HG03354 (cell line): ENCODE results near the gene MAN1C1.
"Not testable (repeated sequence)": the region's sequence is repeated elsewhere in the genome, so short reads cannot be mapped to it uniquely, and the experiment has no call there.

ENCODE experiments used
- ATAC-seq: cut with Tn5 transposase; IDR thresholded peaks from one replicate; pipeline ENCODE4 v1.9.1; 2021; ENCODE audit warnings: mild to moderate bottlenecking; ENCODE audit not compliant: unreplicated experiment, poor library complexity, severe bottlenecking

The MAN1C1 gene

GRCh38 chr1:25690396-25690956, 73.9 kb downstream of the MAN1C1 start:
- ATAC-seq, result no peak

- no peak for ATAC-seq
Observed at GRCh38 chr1:25691211-25691610, 74.6 kb downstream of the MAN1C1 start.

- no peak for ATAC-seq
Observed at GRCh38 chr1:25692560-25692959, 76.0 kb downstream of the MAN1C1 start.

GRCh38 chr1:25694167-25695007, 77.8 kb downstream of the MAN1C1 start:
- ATAC-seq, result no peak

- ATAC-seq, result no peak
Observed at GRCh38 chr1:25695090-25695770, 78.6 kb downstream of the MAN1C1 start.

- no peak for ATAC-seq
Observed at GRCh38 chr1:25695771-25696311, 79.2 kb downstream of the MAN1C1 start.

GRCh38 chr1:25696643-25697042, 80.1 kb downstream of the MAN1C1 start:
- ATAC-seq, result not testable (repeated sequence)

- ATAC-seq, result no peak
Observed at GRCh38 chr1:25697435-25698217, 81.0 kb downstream of the MAN1C1 start.

GRCh38 chr1:25698252-25698651, 81.7 kb downstream of the MAN1C1 start:
- ATAC-seq, result no peak

GRCh38 chr1:25699059-25699458, 82.5 kb downstream of the MAN1C1 start:
- ATAC-seq, result not testable (repeated sequence)

GRCh38 chr1:25699500-25700143, 83.0 kb downstream of the MAN1C1 start:
- ATAC-seq, result no peak

GRCh38 chr1:25700144-25700523, 83.5 kb downstream of the MAN1C1 start:
- no peak for ATAC-seq

- ATAC-seq, result no peak
Observed at GRCh38 chr1:25700626-25701025, 84.0 kb downstream of the MAN1C1 start.

GRCh38 chr1:25701030-25701785, 84.6 kb downstream of the MAN1C1 start:
- no peak for ATAC-seq

GRCh38 chr1:25702101-25702775, 85.6 kb downstream of the MAN1C1 start:
- ATAC-seq, result no peak

- ATAC-seq, result no peak
Observed at GRCh38 chr1:25703041-25703440, 86.5 kb downstream of the MAN1C1 start.

- no peak for ATAC-seq
Observed at GRCh38 chr1:25703671-25704266, 87.2 kb downstream of the MAN1C1 start.

- ATAC-seq, result no peak
Observed at GRCh38 chr1:25704267-25704691, 87.7 kb downstream of the MAN1C1 start.
